ENCODE measurements around the gene PELI3.
"Not testable (repeated sequence)": the region's sequence is repeated elsewhere in the genome, so short reads cannot be mapped to it uniquely, and the experiment has no call there.

The PELI3 gene

DNA sequence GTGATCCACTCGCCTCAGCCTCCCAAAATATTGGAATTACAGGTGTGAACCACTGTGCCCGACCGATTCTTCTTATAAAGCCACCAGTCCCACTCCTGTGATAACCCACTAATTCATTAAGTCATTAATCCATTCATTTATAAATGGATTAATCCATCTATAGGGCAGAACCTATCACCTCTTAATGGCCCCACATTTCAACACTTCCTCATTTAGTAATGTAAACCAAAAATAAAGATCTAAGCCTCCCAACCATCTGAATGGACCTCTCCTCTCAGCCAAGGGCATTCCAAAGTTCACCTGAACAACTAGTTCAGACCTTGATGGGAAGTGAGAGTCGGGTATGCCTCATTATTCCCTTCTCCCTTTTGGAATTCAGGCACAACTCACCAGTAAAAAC is 18.2 kb upstream of the PELI3 start:
- DNase-seq, result no peak

DNA sequence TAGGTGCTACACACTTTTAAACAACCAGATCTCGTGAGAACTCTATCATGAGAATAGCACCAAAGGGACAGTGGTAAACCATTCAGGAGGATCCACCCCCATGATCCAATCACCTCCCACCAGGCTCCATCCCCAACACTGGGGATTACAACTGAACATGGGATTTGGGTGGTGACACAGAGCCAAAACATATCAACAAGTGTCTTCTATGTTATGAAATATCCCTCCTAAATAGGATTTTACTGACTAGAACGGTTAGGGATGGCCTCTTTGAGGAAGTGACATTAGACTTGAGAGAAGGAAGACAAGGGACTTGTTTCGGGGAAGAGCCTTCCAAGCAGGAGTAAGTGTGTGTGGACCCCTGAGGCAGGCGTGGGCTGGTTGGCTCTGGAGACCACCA is 16.1 kb upstream of the PELI3 start:
- DNase-seq, result no peak

DNA sequence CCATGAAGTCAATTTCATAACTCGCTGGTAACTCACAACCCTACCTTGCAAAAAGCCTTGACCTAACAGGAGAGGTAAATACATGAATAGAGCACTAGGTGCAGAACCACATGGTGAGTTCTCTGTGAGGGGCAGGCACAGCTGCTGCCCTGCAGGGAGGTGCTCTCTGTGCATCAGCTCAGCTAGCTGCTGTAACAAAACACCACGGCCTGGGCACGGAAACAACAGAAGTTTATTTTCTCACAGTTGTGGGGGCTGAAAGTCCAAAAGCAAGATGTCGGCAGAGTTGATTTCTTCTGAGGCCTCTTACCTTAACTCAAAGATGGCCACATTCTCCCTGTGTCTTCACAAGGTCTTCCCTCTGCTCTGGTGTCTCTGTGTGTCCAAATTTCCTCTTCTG is 15.0 kb upstream of the PELI3 start:
- DNase-seq, result no peak

DNA sequence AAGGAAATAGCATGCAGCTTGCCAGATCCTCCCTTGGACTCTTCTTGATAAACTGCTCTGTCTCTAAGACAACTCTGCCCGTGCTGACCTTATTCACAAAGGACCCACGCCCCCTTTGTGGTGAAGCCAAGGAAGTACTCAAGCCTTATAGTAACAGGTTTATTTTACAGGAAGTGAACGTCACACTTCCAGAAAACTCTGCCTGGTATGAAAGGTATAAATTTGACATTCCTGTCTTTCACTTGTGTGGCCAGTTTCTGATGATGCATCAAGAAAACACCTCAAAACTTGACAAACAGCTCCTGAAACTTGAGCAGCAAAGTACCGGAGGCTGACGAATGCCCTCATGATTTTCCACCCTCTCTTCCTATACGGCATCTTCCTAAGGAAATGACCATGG is 12.5 kb upstream of the PELI3 start:
- DNase-seq, result no peak

DNA sequence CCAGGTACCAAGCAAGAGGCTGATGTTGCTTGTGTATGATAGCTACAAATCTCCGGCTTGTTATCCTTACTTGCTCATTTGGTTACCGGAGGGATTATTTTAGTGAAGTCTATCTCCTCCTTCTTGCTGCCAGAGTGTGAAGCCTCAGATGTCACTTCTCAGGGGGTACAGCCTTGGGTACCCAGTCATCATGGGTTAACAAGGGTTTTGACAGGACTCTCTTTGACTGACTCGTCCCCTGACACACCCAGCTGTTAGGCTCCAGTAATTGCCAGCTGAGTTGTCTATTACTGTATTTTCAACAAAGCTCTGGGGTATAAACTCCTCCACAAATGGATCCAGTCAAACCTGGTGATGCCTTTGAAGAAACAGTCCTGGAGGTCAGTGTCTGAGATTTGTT is 11.9 kb upstream of the PELI3 start:
- DNase-seq, result no peak

DNA sequence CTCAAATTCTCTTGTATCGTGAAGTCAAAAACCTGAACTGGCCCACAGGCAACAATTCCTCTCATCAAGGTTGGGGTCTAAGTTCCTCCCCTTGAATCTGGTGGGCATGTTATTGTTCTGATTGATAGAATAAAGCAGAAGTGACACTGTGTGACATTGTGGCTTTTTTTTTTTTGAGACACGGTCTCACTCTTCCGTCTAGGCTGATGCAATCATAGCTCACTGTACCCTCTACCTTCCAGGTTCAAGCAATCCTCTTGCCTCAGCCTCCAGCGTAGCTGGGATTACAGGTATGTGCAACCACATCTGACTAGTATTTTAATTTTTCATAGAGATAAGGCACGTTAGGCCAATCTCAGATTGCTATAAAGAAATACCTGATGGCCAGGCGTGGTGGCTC is 8.9 kb upstream of the PELI3 start:
- no peak for DNase-seq

DNA sequence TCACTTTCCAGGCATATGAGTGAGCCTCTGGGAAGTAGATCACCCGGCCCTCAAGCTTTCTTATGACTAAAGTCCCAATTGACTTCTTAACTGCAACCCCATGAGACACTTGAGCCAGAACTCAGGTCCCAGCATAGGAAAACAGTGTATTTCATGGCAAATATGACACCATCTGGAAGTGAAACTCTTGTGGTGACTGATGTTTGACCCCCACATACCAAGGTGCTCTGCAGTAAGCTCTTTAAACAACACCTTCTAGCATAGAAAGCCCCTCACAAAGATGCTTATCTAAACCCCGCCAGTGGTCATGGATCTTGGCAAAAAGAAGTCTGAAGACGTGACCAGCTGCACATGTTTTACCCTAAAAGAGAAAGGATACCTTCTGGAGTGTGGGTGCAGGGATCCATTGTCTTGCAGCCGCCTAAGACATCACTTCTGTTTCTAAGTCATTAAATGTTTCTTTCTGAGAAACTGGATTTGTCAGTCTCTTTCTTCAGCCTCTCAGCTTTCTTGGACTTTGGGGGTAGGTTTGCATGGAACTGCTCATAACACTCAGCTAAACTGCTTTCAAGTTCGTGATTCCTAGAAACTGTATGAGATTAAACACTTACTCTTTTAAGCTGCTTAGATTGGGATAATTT is 7.4 kb upstream of the PELI3 start:
- no peak for DNase-seq

DNA sequence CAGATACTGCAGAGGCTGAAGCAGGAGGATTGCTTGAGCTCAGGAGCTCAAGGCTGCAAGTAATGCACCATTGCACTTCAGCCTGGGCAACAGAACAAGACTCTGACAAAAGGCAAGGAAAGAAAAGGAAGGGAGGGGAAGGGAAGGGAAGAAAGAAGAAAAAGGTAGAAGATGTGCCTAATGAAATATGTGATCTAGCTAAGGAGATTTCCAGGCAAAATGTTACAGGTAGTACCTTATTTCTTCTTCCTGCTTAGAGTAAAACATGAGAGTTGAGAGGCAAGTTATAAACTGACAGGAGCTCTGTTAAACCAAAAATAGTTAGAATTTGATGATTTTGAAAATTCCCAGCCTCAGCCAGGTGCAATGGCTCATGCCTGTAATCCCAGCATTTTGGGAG is 4.7 kb upstream of the PELI3 start:
- DNase-seq, result no peak

DNA sequence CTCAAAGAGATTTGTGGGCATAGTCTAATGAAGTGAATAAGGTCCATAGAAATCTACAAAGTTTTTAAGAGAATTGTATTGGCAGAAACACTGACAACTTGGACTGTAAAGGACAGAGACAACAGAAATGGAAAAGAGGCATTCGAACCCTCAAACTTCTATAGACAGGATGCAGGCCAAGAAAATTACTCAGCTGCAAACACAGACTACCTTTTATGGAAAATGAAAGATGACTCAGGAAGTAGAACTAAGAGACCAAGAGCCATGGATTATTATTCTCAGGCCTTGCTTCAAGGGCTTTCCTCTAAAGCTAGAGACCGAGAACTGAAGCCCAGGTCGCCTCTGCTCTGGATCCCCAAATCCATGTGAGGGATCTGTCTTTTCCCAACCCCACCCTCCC is 3.8 kb upstream of the PELI3 start:
- no peak for DNase-seq

DNA sequence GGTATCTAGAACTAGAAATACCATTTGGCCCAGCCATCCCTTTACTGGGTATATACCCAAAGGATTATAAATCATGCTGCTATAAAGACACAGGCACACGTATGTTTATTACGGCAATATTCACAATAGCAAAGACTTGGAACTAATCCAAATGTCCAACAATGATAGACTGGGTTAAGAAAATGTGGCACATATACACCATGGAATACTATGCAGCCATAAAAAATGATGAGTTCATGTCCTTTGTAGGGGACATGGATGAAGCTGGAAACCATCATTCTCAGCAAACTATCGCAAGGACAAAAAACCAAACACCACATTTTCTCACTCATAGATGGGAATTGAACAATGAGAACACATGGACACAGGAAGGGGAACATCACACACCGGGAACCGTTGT is 2.6 kb upstream of the PELI3 start:
- DNase-seq, result not testable (repeated sequence)

DNA sequence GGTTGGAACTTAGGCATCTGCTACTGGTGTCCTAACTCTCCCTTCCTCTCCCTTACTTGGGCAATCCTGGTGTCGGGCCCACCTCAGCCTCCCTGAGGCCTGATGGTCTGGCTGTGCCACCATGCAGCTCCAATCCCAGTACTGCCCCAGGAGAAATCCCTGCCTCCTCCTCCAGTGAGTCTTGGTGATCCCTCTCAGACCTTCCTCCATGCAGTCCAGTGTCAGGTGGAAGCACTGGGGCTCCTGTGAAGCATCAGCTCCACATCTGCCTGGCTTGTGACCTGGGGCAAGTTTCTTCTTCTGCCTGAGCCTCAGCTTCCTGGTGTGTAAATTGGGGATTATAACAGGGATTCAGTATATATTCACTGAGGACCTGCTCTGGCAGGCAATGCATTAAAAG is 1.8 kb upstream of the PELI3 start:
- DNase-seq, result no peak

DNA sequence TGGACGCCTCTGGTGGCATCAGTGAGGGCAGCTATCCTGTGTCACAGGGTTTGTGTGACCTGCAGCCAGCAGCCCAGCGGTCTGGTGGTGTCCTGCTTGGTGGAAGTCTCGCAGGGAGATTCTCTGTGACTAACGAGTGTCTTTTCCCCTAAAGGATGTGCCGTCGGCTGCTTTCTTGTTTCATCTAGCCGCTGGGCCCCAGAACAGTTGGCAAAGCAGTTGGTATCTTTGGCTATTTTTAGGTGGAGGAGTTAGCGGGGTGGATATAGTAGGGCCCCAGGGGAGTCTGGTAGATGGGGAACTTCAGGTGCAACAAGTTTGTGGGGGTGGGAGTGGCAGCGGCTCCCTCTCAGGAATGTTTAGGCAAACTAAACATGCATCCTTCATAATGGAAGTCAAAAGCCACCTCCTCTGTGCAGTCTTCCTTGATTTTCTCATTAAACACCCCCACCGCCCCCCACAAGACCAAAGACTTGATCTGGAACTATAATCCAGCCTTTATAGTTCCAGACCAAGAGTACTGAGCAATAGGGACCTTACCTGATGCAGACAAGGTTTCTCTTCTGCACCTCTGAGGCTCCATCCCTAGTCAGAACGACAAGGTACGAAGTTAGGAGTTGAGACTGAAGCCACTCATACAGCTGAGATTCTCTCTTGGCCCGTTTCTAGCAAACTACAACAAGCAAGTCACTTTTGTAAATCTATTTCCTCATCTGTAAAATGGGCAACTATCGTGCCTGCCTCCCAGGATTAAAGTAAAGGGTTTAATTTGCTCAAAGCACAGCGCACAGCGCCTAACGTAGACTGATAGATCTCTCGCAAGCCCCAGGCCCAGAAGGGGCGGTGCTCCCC is 1.1 kb upstream of the PELI3 start:
- no peak for DNase-seq

DNA sequence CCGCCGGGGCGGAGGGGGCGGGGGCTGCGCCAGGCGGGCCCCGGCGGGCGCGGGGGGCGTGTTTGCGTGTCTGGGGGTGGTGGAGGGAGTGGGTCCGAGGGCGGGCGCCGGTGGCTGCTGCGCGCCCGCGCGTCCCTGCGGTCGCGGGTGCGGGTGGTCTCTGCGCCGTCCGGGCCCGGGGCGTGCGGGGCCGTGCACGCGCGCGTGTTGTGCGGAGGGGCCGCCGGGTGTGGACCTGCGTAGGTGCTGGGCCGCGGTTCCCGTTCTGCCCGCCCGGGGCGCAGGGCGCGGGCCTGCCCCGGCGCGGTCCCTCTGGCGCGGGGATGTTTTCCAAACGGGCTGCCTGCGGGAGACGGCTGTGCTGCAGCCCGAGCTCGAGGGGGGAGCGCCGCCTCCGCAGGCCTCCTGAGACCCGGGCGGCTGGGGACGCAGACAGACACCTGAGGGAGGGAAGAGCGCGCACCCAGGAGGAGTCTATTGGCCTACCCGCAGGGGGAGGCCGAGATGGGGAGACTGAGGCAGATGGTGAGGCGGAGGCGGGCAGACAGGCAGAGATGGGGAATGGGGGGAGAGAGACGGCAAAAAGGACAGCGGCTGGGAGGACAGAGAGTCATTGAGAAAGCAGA is 442 bp downstream of the PELI3 start:
- DNase-seq, result no peak

DNA sequence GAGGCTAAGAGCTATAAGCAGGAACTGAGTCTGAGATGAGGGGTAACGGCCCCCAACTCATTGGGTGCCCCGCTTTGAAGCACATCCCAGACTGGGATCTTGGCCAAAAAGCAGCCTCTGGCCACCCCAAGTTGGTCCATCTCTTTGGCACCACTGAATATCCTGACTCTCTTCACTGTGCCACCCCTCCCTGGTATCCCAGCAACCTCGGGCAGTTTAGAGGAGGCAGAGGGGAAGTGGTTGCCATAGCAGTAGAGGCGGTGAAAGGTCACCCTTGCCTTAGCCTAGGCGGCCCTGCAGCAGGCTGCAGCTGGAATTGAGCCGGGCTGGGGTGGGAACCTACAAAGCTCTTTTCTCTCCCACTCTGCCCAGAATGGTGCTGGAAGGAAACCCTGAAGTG is 1.1 kb downstream of the PELI3 start:
- no peak for DNase-seq

DNA sequence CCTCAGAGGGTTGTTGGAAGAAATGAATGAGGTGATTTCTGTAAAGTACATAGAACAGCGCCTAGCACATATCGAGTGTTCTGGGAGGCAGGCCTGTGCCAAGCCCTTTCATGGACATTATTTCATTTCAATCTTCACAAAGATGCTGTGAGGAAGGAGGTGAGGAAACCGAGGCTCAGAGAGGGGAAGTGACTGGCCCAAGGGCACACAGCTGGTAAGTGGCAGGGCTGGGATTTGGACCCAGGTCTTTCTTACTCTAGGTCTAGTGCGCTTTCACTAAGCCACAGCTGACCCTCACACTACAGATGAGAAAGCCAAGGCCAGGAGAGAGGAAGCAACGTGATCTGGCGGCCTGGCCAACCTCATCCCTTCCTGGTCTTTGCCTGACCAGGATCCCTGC is 2.0 kb downstream of the PELI3 start:
- no peak for DNase-seq

DNA sequence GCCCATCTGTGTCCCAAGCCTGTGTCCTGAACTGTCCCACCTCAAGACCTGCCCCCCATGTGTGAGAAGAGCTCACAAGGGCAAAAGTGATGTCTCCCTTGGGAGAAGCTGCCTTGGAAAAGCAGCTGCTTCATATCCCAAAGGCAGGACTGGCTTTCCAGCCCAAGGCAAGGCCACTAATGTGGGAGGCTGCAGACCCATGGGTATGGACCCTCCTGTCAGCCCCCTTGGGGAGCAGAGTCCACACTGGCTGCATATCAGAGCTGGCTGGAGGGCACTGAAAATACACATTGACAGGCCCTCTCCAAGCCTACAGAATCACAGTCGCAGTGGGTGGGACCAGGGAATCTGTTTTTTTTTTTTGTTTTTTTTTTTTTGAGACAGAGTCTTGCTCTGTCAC is 2.7 kb downstream of the PELI3 start:
- no peak for DNase-seq

DNA sequence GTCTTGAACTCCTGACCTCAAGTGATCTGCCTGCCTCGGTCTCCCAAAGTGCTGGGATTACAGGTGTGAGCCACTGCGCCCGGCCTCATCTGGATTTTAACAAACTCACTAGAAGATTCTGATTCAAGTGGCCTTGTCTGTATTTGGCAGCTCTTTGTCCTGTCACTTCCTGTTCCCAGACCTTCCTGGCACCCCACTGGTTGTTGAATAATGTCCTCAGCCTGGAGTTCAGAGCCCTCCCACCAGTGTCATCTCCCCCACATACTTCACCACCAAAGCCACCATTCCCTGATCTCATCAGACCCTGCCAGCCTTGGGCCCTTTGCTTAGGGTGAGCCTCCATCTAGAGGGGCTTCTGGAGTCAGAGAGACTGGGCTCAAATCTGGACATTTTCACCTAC is 3.3 kb downstream of the PELI3 start:
- DNase-seq, result no peak

DNA sequence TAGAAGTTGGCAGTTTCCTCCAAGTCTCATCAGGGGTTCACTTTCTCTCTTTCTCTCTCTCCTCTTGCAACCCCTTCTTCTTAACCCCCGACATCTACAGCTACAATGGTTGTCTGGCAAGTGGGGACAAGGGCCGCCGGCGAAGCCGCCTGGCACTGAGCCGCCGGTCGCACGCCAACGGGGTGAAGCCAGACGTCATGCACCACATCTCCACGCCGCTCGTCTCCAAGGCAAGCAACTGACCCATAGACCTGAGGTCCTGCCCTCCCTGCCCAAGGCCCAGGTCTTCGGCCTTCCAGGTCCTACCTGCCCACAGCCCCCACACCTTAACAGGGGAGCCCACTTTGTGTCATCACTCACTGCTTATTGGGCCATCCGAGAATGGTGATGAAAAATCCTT is 4.4 kb downstream of the PELI3 start:
- no peak for DNase-seq

DNA sequence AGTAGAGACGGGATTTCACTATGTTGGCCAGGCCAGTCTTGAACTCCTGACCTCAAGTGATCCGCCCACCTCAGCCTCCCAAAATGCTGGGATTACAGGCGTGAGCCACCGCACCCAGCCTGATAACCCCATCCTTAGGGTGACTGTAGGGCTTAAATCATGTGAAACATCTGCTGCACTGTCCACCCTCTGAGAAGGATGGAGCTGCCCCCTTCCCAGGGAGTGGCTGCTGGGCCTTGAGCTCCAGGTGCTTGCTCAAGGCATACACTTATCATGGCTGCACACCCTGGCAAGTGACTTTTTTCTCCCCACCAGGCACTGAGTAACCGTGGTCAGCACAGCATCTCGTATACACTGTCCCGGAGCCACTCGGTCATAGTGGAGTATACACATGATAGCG is 5.3 kb downstream of the PELI3 start:
- DNase-seq, result no peak

DNA sequence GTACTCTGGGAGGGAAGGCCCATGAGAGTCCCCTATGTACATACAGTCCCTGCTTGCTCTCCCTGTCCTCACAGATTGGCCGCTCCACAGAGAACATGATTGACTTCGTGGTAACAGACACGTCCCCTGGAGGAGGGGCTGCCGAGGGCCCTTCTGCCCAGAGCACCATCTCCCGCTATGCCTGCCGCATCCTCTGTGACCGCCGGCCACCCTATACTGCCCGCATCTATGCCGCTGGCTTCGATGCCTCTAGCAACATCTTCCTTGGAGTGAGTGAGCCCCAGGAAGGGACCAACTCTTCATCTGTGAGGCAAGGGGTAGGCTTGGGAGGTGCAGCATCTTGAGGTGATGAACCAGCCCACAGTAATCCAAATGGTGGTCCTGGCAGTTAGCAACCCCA is 6.5 kb downstream of the PELI3 start:
- DNase-seq, result no peak

DNA sequence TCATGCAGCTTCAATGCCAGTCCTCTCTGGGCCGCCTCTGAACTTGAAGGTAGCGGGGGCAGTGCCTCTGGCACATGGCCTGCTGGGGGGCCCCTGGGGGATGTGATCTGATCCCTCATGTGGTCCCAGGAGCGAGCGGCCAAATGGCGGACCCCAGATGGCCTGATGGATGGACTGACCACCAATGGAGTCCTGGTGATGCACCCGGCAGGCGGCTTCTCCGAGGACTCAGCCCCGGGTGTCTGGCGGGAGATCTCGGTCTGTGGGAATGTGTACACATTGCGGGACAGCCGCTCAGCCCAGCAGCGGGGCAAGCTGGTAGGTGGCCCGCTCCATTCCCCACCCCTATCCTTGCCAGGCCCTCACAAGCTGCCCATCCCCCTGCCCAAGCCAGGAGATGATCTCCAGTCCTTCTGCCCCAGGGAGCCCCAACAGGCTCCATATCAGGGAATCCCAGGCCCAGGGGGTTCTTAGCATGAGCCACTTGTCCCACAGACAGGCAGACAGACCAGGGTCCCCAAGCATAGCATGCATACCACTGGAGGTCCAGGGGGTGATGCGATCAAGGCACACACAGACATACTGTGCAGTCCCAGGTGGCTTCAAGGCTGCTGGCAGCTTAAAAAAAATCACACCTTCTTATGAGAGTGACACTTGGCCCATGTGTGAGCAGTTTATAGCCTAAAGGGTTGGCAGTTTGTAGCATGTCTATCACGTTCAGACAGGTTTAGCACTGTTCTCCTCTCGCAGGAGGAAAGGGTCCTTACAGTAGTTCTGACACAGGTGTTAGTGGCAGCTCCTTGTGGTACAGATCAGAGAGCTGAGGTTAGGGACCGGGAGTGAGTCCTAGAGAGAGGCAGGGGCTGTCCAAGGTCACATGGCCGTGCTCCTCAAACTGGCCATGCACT is 7.2 kb downstream of the PELI3 start:
- no peak for DNase-seq

DNA sequence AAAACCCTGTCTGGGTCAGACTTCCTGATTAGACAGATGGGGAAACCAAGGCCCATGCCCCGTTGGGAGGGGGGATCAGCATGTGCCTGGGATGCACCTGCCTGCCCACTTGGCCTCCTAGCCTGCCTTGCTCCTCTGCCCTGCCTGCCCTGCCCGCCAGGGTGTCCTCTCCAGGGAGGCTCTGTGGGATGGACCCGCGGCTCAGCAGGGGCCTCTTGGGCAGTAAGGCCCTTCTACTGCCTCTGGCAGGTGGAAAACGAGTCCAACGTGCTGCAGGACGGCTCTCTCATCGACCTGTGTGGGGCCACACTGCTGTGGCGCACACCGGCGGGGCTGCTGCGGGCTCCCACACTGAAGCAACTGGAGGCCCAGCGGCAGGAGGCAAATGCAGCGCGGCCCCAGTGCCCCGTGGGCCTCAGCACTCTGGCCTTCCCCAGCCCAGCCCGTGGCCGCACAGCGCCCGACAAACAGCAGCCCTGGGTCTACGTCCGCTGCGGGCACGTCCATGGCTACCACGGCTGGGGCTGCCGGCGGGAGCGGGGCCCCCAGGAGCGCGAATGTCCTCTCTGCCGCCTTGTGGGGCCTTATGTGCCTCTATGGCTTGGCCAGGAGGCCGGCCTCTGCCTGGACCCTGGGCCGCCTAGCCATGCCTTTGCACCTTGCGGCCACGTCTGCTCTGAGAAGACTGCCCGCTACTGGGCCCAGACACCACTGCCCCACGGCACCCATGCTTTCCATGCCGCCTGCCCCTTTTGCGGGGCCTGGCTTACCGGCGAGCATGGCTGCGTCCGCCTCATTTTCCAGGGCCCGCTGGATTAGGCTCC is 8.9 kb downstream of the PELI3 start:
- DNase-seq, result no peak

All from amniotic stem cell (primary cell).